ENCODE results near the gene CWC15. TPM values are rescaled to one million over a fixed set of nuclear protein-coding genes. Genes with fewer than 3 reads are reported as not detected.

The CWC15 gene
- total and polyA plus RNA-seq, 9 of the 15 experiments (the other 6 are each of a cell fraction or from before 2014, with no cell fraction given) = 47.3 to 168 (median 89.2) TPM

GRCh38 chr11:94926698-94927237 lies 46.6 kb downstream of the CWC15 start (continued):
- no peak for TF ChIP-seq ZNF609 (CRISPR knock-in tag; IDR thresholded peaks at IDR 0.05; ENCODE audit: borderline replicate concordance)

- BruUV-seq (replicated peaks) = no TSS peak
- Histone ChIP-seq H4K20me1 (replicated peaks; ENCODE audit: control insufficient read depth, insufficient read depth, low read length) (no peaks in the 10 kb centered on the region), H3K4me3 (no peak overlapping the region), H3K9me1 (ENCODE audit: control insufficient read depth, insufficient read depth, low read length) (no peaks in the 10 kb centered on the region), H3K36me3 (ENCODE audit: control insufficient read depth, insufficient read depth, low read length) (no peaks in the 10 kb centered on the region), H3K27ac (ENCODE audit: extremely low read depth, low read depth, low read length) (no peak overlapping the region), H3K79me2 (ENCODE audit: control insufficient read depth, insufficient read depth, low read length) (no peaks in the 10 kb centered on the region), H3K4me2 (ENCODE audit: insufficient read depth, low read length) (no peak overlapping the region), H3K4me1 (replicated peaks in 1 of 2; ENCODE audit: control insufficient read depth in 2 of 2, insufficient read depth in 2 of 2, low read length in 2 of 2) (no peaks in the 10 kb centered on the region; a peak in 1 of 5 replicates), H2AFZ (ENCODE audit: low read depth, low read length) (no peak overlapping the region), H3K9ac (ENCODE audit: insufficient read depth in 1 of 2, low read depth in 2 of 2, low read length in 2 of 2) (no peak overlapping the region), H3K9me3 (replicated peaks; ENCODE audit: control insufficient read depth, insufficient read depth, low read depth, low read length) (0 out of 2 replicates have a peak, but pooled peaks cover 3% of the 10 kb centered on the region), H3K27me3 (ENCODE audit: control insufficient read depth in 2 of 2, insufficient read depth in 2 of 2, low read length in 2 of 2) (peaks cover 3 to 8% of the 10 kb centered on the region in 2 experiments; a peak in 3 of 5 replicates)
- ChIA-PET POLR2A (interaction anchor here (1.1 kb wide), 1 partner anchor 32 kb away, joined by 3 read pairs; no protein-coding TSS in a partner anchor), CTCF (ENCODE audit: low intra/inter-chr PET ratio) (no interaction called here)
- intact Hi-C loops (cut with micrococcal nuclease) (no loop called here), in situ Hi-C loops (cut with MboI) (no loop called here)
- no peak for FAIRE-seq
- no peak for DNase-seq (ENCODE audit: extremely low read depth in 1 of 4, low spot score in 3 of 4)
- no peak for ATAC-seq
- TF ChIP-seq STAG1 (CRISPR knock-in tag; IDR thresholded peaks at IDR 0.05; ENCODE audit: borderline replicate concordance) (no peak), NR1H2 (CRISPR knock-in tag; IDR thresholded peaks at IDR 0.05) (no peak), EHMT2 (IDR thresholded peaks at IDR 0.05) (no peak), IRF1 (CRISPR knock-in tag; IDR thresholded peaks at IDR 0.05; ENCODE audit: borderline replicate concordance) (no peak), E2F8 (IDR thresholded peaks at IDR 0.05; ENCODE audit: low read depth, partially characterized antibody) (no peak), HOXB6 (CRISPR knock-in tag; IDR thresholded peaks at IDR 0.05; ENCODE audit: borderline replicate concordance) (no peak), ZNF280A (IDR thresholded peaks at IDR 0.05; ENCODE audit: low read depth, partially characterized antibody) (no peak), RBM39 (optimal IDR thresholded peaks at IDR 0.05; ENCODE audit: low read depth, low read length) (no peak), STAT5A (IDR thresholded peaks at IDR 0.05; ENCODE audit: borderline replicate concordance, low read length) (no peak), ZNF79 (CRISPR knock-in tag; IDR thresholded peaks at IDR 0.05; ENCODE audit: low read depth) (no peak)
Measured at GRCh38 chr11:94926271-94926625, 47.1 kb downstream of the CWC15 start.
